ENCODE data around the gene CDH4.

DNA sequence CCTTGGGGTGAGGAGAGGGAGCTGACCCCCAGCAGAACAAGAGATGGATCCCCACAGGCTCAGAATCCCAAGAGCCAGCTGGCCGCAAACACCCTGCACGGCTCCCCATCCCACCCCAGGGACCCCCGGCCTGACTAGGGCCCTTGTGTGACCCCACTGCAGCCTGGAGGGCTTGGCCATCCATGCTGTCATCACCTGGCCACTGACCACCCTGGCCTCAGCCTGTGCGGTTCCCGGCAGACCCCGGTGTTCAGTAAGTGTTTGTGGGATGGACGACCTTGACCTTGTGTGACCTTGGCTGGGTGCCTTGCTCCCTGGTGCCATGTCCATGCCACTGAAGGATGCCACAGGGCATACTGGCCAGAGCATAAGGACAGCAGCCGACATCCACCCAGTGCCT is 485.3 kb downstream of the CDH4 start:
- TF ChIP-seq, protein P1, sequence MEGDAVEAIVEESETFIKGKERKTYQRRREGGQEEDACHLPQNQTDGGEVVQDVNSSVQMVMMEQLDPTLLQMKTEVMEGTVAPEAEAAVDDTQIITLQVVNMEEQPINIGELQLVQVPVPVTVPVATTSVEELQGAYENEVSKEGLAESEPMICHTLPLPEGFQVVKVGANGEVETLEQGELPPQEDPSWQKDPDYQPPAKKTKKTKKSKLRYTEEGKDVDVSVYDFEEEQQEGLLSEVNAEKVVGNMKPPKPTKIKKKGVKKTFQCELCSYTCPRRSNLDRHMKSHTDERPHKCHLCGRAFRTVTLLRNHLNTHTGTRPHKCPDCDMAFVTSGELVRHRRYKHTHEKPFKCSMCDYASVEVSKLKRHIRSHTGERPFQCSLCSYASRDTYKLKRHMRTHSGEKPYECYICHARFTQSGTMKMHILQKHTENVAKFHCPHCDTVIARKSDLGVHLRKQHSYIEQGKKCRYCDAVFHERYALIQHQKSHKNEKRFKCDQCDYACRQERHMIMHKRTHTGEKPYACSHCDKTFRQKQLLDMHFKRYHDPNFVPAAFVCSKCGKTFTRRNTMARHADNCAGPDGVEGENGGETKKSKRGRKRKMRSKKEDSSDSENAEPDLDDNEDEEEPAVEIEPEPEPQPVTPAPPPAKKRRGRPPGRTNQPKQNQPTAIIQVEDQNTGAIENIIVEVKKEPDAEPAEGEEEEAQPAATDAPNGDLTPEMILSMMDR (IDR thresholded peaks at IDR 0.05) = no peak
- no peak for TF ChIP-seq ZFX (IDR thresholded peaks at IDR 0.05; ENCODE audit: borderline replicate concordance)
